ENCODE measurements around the gene EDC3. TPM values are rescaled to one million over a fixed set of nuclear protein-coding genes. Genes with fewer than 3 reads are reported as not detected.

EDC3 gene
- total RNA-seq, 1 donor from 2014 or later = 58.4 TPM

DNA sequence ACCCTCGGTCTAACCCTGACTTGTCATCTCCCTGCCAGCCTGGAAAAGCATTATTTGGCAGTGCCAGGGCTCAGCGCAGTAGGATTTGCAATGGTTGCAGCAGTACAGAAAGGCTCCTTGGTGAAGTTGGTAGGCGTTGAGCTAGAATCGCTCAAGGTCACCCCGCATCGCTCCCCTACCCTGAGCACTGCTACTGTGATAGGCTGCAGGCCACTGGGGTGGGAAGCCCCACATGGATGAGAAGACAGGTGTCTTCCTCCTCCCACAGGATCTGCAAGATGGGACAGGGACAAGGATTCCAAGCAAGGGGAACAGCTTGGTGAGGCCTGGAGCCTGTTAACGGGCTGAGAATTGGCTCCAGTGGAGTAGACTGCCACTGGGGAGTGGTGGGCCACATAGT lies 69.5 kb downstream of the EDC3 start:
- Mint-ChIP-seq H3K27ac (no peak overlapping the region), H3K9me3 (no peaks in the 10 kb centered on the region), H3K27me3 (ENCODE audit: insufficient read depth) (no peaks in the 10 kb centered on the region), H3K4me1 (ENCODE audit: low read depth) (peaks cover 11% of the 10 kb centered on the region), H3K36me3 (ENCODE audit: low read depth) (peaks cover 43% of the 10 kb centered on the region), H3K4me3 (no peak overlapping the region)
- intact Hi-C loops (cut with micrococcal nuclease) = no loop called here
- DNase-seq (ENCODE audit: low spot score) = no peak

DNA sequence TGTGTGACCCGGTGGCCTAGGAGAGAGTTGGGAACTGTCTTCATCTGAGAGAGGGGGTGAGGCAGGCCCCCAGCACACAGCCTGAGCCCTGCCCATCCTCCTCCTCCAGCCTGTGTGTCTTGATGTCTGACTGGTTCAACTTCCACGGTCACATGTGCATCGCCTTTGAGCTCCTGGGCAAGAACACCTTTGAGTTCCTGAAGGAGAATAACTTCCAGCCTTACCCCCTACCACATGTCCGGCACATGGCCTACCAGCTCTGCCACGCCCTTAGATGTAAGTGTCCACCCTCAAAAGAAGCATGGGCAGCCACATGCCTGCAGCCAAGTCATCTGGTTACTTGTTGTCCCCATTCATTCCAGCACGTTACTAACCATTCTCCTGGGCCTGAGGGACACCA lies 70.1 kb downstream of the EDC3 start:
- Mint-ChIP-seq H3K27ac (no peak overlapping the region), H3K27me3 (ENCODE audit: insufficient read depth) (no peaks in the 10 kb centered on the region), H3K4me3 (no peak overlapping the region), H3K9me3 (no peaks in the 10 kb centered on the region), H3K36me3 (ENCODE audit: low read depth) (peaks cover 48% of the 10 kb centered on the region), H3K4me1 (ENCODE audit: low read depth) (peaks cover 17% of the 10 kb centered on the region)
- intact Hi-C loops (cut with micrococcal nuclease) = no loop called here
- no peak for DNase-seq (ENCODE audit: low spot score)

GRCh38 chr15:74624020-74624602 lies 71.7 kb downstream of the EDC3 start:
- no peak overlapping the region for H3K4me3 Mint-ChIP-seq
- intact Hi-C loops (cut with micrococcal nuclease) = no loop called here
- peaks cover 31% of the 10 kb centered on the region for H3K4me1 Mint-ChIP-seq (ENCODE audit: low read depth)
- no peak for DNase-seq (ENCODE audit: low spot score)
- peaks cover 53% of the 10 kb centered on the region for H3K36me3 Mint-ChIP-seq (ENCODE audit: low read depth)
- no peaks in the 10 kb centered on the region for H3K27me3 Mint-ChIP-seq (ENCODE audit: insufficient read depth)
- H3K27ac Mint-ChIP-seq = no peak overlapping the region
- H3K9me3 Mint-ChIP-seq = no peaks in the 10 kb centered on the region

GRCh38 chr15:74622758-74623157 lies 73.1 kb downstream of the EDC3 start:
- no peak for DNase-seq (ENCODE audit: low spot score)
- Mint-ChIP-seq H3K4me1 (ENCODE audit: low read depth) (peaks cover 31% of the 10 kb centered on the region), H3K9me3 (no peaks in the 10 kb centered on the region), H3K27ac (no peak overlapping the region), H3K36me3 (ENCODE audit: low read depth) (peaks cover 47% of the 10 kb centered on the region), H3K27me3 (ENCODE audit: insufficient read depth) (no peaks in the 10 kb centered on the region), H3K4me3 (no peak overlapping the region)
- intact Hi-C loops (cut with micrococcal nuclease) = no loop called here

- no peaks in the 10 kb centered on the region for H3K9me3 Mint-ChIP-seq
- no peaks in the 10 kb centered on the region for H3K27me3 Mint-ChIP-seq (ENCODE audit: insufficient read depth)
- no peak for DNase-seq (ENCODE audit: low spot score)
- H3K4me1 Mint-ChIP-seq (ENCODE audit: low read depth) = peaks cover 34% of the 10 kb centered on the region
- peak overlapping the region; percentile 29 for H3K27ac Mint-ChIP-seq
- peaks cover 53% of the 10 kb centered on the region for H3K36me3 Mint-ChIP-seq (ENCODE audit: low read depth)
- intact Hi-C loops (cut with micrococcal nuclease) = loop anchor here (1.0 kb wide), 2 partner anchors 10 to 249 kb away; no protein-coding TSS in a partner anchor
- H3K4me3 Mint-ChIP-seq = no peak overlapping the region
Observed at GRCh38 chr15:74621936-74622335, 73.9 kb downstream of the EDC3 start.

DNA sequence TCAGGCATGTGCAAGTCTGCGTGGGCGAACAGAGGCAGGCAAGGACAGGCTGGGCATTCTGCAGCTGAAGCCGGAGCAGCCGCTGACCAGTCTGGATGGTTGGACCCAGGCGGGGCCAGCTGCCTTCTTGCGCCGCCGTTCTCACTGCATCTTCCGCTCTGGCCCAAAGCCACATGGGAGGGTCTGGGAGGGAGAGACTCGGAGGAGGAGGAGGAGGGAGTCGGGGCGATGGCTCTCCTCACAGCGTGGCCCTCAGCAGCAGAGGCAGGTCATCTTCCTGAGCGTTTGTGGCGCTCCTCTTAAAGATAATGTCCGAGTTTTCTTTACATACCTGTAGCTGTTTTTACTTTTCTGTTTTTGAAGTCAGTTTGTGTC lies 74.3 kb downstream of the EDC3 start:
- Mint-ChIP-seq H3K36me3 (ENCODE audit: low read depth) (peaks cover 54% of the 10 kb centered on the region), H3K4me1 (ENCODE audit: low read depth) (peaks cover 38% of the 10 kb centered on the region), H3K4me3 (no peak overlapping the region), H3K27me3 (ENCODE audit: insufficient read depth) (no peaks in the 10 kb centered on the region), H3K27ac (peak overlapping the region; percentile 29), H3K9me3 (no peaks in the 10 kb centered on the region)
- intact Hi-C loops (cut with micrococcal nuclease) = loop anchor here (1.0 kb wide), 2 partner anchors 11 to 248 kb away; no protein-coding TSS in a partner anchor
- DNase-seq (ENCODE audit: low spot score) = no peak

DNA sequence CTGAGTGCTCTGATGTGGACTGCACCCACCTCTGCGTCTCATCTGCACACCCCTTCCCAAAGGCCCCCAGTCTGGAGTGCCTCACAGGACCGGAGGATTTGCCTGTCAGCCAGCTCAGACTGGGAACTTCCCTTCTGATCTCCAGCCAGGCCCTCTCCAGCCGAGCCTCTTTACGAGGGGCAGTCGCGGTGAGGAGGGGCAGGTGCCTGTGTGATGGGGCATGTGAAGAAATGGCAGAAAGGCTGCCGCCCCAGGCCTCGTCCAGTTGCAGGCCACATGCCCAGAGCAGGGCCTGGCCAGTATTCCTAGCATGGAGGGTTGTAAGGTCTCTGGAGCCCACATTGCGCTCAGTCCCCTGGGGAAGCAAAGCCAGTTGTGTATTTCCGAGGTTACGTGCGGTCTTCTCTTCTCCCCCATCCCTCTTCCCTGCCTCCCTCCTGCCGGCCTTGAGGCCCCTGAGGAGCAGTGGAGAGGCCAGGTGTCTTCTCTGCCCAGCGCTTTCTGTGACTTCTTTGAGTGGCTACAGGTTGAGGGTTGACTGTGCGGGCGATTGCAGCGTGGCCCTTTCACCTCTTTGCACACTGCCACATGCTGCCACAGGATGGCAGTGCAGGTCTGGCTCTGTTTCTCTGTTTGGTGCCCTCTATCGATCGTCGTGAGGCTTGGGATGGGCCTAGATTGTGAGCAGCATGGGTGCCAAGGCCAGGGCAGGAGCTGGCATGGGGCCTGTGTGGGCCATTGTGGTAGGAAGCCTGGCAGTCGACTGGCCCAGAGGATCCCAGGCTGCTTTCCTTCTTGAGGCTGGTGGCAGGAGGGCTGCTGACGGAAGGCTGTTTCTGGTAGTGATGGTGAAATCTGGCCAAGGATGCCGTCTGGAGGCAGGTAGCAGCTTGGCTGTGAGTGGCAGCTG lies 74.9 kb downstream of the EDC3 start:
- peaks cover 53% of the 10 kb centered on the region for H3K36me3 Mint-ChIP-seq (ENCODE audit: low read depth)
- intact Hi-C loops (cut with micrococcal nuclease) = loop anchor here (1.0 kb wide), 2 partner anchors 11 to 248 kb away; no protein-coding TSS in a partner anchor
- H3K27me3 Mint-ChIP-seq (ENCODE audit: insufficient read depth) = no peaks in the 10 kb centered on the region
- peaks cover 40% of the 10 kb centered on the region for H3K4me1 Mint-ChIP-seq (ENCODE audit: low read depth)
- DNase-seq (ENCODE audit: low spot score) = peak; percentile 71
- H3K9me3 Mint-ChIP-seq = no peaks in the 10 kb centered on the region
- no peak overlapping the region for H3K4me3 Mint-ChIP-seq
- H3K27ac Mint-ChIP-seq = peak overlapping the region; percentile 77

DNA sequence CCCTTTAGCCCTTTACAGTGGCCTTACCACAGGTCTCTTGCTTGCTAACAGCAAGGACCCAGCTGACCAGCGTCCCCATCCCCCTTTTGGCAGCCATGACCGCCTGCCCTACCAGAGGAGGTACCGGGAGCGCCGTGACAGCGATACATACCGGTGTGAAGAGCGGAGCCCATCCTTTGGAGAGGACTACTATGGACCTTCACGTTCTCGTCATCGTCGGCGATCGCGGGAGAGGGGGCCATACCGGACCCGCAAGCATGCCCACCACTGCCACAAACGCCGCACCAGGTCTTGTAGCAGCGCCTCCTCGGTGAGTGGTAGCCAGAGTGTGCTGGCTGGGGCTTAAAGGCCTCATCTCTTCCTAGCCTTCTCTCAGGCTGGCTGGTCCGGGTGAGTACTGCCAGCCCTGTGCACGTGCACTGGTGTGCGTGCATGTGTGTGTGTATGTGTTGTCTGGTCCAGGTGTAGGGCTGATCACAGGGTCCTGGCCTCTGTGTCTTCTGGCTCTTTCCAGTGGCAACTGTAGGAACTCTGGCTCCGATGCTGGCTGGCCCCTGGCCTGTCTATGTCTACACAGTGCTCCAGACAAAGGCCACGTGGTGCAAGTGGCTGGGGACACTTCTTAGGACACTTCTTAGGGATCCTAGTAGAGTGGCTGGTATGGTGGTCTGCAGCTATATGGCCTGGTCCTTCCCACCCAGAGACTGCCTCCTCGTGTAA lies 75.7 kb downstream of the EDC3 start:
- H3K4me1 Mint-ChIP-seq (ENCODE audit: low read depth) = peaks cover 40% of the 10 kb centered on the region
- H3K36me3 Mint-ChIP-seq (ENCODE audit: low read depth) = peaks cover 46% of the 10 kb centered on the region
- intact Hi-C loops (cut with micrococcal nuclease) = loop anchor here (5.0 to 10.0 kb wide), 3 partner anchors 162 to 625 kb away; partner anchors contain the start of genes COX5A, CSK, PML and STOML1
- no peak overlapping the region for H3K27ac Mint-ChIP-seq
- no peak overlapping the region for H3K4me3 Mint-ChIP-seq
- DNase-seq (ENCODE audit: low spot score) = no peak
- no peaks in the 10 kb centered on the region for H3K27me3 Mint-ChIP-seq (ENCODE audit: insufficient read depth)
- no peaks in the 10 kb centered on the region for H3K9me3 Mint-ChIP-seq

- Mint-ChIP-seq H3K4me1 (ENCODE audit: low read depth) (peaks cover 40% of the 10 kb centered on the region), H3K4me3 (no peak overlapping the region), H3K36me3 (ENCODE audit: low read depth) (peaks cover 37% of the 10 kb centered on the region)
Observed at GRCh38 chr15:74618841-74619596, 76.8 kb downstream of the EDC3 start.

GRCh38 chr15:74616996-74617395 lies 78.8 kb downstream of the EDC3 start:
- H3K4me3 Mint-ChIP-seq = peak overlapping the region; percentile 93
- no peak for DNase-seq (ENCODE audit: low spot score)
- peaks cover 40% of the 10 kb centered on the region for H3K4me1 Mint-ChIP-seq (ENCODE audit: low read depth)
- intact Hi-C loops (cut with micrococcal nuclease) = loop anchor here (5.0 to 10.0 kb wide), 3 partner anchors 165 to 622 kb away; partner anchors contain the start of genes COX5A, CSK, PML and STOML1
- H3K27ac Mint-ChIP-seq = peak overlapping the region; percentile 86
- H3K36me3 Mint-ChIP-seq (ENCODE audit: low read depth) = peaks cover 23% of the 10 kb centered on the region
- H3K27me3 Mint-ChIP-seq (ENCODE audit: insufficient read depth) = peaks cover 5% of the 10 kb centered on the region
- H3K9me3 Mint-ChIP-seq = no peaks in the 10 kb centered on the region

More at GRCh38 chr15:74618841-74619596, 76.8 kb downstream of the EDC3 start:
- Mint-ChIP-seq H3K27ac (peak overlapping the region; percentile 20), H3K9me3 (no peaks in the 10 kb centered on the region), H3K27me3 (ENCODE audit: insufficient read depth) (no peaks in the 10 kb centered on the region)
- DNase-seq (ENCODE audit: low spot score) = no peak
- intact Hi-C loops (cut with micrococcal nuclease) = loop anchor here (5.0 to 10.0 kb wide), 3 partner anchors 163 to 624 kb away; partner anchors contain the start of genes COX5A, CSK, PML and STOML1

DNA sequence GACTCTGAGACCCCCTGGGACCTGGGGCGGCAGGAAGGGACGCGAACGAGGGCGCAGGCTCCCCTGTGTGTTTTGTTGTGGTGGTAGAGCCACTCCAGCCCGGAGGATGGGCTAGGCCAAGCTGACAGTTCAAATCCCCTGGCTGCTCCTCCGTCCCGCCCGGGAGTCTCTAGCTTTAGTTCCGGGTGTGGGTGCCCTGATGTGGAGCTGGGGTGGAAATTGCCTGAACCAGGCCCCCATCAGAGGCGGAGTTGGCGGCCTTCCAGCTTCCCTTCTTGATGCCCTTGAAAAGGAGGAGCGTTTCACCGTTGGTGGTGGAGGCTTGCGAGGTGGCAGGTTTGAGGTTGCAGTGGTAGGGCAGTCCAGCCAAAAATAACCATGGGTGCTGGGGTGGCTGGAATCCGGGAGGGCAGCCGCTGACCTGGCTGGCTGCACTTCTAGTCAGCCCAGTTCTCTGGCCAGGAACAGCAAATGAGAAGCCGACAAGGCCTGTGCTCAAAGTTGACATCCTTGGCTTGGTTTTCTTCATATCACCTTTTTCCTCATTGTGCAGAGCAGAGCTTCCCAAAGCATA lies 79.4 kb downstream of the EDC3 start:
- H3K4me3 Mint-ChIP-seq = peak overlapping the region; percentile 93
- no peaks in the 10 kb centered on the region for H3K9me3 Mint-ChIP-seq
- H3K36me3 Mint-ChIP-seq (ENCODE audit: low read depth) = peaks cover 19% of the 10 kb centered on the region
- peak overlapping the region; percentile 86 for H3K27ac Mint-ChIP-seq
- DNase-seq (ENCODE audit: low spot score) = peak; percentile 34
- intact Hi-C loops (cut with micrococcal nuclease) = loop anchor here (5.0 to 10.0 kb wide), 3 partner anchors 166 to 622 kb away; partner anchors contain the start of genes COX5A, CSK, PML and STOML1
- peaks cover 5% of the 10 kb centered on the region for H3K27me3 Mint-ChIP-seq (ENCODE audit: insufficient read depth)
- peaks cover 40% of the 10 kb centered on the region for H3K4me1 Mint-ChIP-seq (ENCODE audit: low read depth)

All from activated T-helper 1 cell treated with anti-CD3 and anti-CD28 coated beads, Interleukin-12 subunit alpha, Interleukin-12 subunit beta, Interleukin-2, Interleukin-4 antibody, amounts not matched to agents 30 ng/mL and 10 ng/mL and 1 ng/mL, durations not matched to agents 14 hours and 24 hours and 36 hours (primary cell).